Colonic mucosa (tissue), 4 donors: ENCODE data around the gene SLC35D3. TPM values are rescaled to one million over a fixed set of nuclear protein-coding genes. Genes with fewer than 3 reads are reported as not detected.
A peak's percentile ranks its signal among the peaks of the same experiment; 100 is the strongest.
"Not testable (repeated sequence)": the region's sequence is repeated elsewhere in the genome, so short reads cannot be mapped to it uniquely, and the experiment has no call there.

Source experiments
- DNase-seq: peaks from one replicate; pipeline ENCODE4 v3.0.0-alpha.2; 2020
- H3K27ac ChIP-seq: fragments of 200-600 bp; one replicate; pipeline ENCODE4 v1.8.0; 2021
- H3K27me3 ChIP-seq: fragments of 200-600 bp; one replicate; pipeline ENCODE4 v1.8.0; 2021
- H3K36me3 ChIP-seq: fragments of 200-600 bp; one replicate; pipeline ENCODE4 v1.8.0; 2021
- H3K4me1 ChIP-seq: fragments of 200-600 bp; one replicate; pipeline ENCODE4 v1.8.0; 2021; ENCODE audit warnings: mild to moderate bottlenecking
- H3K4me3 ChIP-seq: fragments of 200-600 bp; one replicate; pipeline ENCODE4 v1.8.0; 2021
- H3K9ac ChIP-seq, 2 donors: one replicate each; pipeline ENCODE4 v1.7.0; 2013; ENCODE audit warnings: control low read depth in 2 of 2, low read depth in 2 of 2, low read length in 2 of 2
- H3K9me3 ChIP-seq: fragments of 200-600 bp; one replicate; pipeline ENCODE4 v1.8.0; 2021
- intact Hi-C: fragments of 100-400 bp; cut with DNase I; formaldehyde crosslinking; loops from one replicate; pipeline ENCODE4 v1.14.1; 2022
- total RNA-seq, 2 donors: library from RNA; stranded (reverse); fragmentation: NEBNext Ultra II Directional in 1 of 2; extraction: Animal tissue kit (Norgen Biotek cat#: 25700) in 1 of 2; gene quantifications; one replicate each; pipeline ENCODE4 v1.2.1, GENCODE V29; 2021
- TF ChIP-seq, protein P1 (sequence below): fragments of 200-600 bp; IDR thresholded peaks from one replicate; pipeline ENCODE4 v1.8.0; 2022; ENCODE audit warnings: antibody characterized with exemption, mild to moderate bottlenecking
- donor health status: healthy.
- donor health status: DM: no; HTN: no; CAD: no.
- donor health status: DM: no; HTN: no; CAD: no.

Gene SLC35D3, protein sequence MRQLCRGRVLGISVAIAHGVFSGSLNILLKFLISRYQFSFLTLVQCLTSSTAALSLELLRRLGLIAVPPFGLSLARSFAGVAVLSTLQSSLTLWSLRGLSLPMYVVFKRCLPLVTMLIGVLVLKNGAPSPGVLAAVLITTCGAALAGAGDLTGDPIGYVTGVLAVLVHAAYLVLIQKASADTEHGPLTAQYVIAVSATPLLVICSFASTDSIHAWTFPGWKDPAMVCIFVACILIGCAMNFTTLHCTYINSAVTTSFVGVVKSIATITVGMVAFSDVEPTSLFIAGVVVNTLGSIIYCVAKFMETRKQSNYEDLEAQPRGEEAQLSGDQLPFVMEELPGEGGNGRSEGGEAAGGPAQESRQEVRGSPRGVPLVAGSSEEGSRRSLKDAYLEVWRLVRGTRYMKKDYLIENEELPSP
- total RNA-seq, result under 1 TPM; 0.15 to 0.32 TPM

DNA sequence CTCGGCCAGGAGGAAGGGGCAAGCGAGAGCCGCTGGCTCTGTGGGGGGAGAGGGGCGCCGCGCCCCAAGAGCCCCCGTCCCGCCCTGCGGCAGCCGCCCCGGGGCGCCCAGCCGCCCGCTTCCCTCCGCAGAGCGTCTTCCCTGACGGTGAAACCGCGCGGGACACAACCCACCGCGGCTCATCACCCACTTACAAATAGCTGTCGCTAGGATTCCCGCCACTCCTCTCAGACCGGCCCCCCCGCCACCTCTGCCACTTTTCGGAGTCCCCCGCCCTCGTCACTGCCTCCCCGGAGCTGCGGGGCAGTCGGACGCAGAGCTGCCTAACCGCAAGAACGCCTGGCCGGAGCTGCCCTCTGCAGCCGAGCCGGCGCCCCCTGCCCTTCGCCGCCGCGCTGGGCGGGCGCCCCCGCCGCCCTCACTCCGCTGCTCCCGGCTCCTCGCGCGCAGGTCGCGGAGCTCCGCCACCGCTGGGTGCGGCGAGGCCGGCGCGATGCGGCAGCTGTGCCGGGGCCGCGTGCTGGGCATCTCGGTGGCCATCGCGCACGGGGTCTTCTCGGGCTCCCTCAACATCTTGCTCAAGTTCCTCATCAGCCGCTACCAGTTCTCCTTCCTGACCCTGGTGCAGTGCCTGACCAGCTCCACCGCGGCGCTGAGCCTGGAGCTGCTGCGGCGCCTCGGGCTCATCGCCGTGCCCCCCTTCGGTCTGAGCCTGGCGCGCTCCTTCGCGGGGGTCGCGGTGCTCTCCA, at the start of gene SLC35D3:
Gene SLC35D3 (plus strand): TSS at position 366 of the 749 bp plus-strand sequence. CDS start 128 bp downstream, at position 494.
- TF ChIP-seq, protein P1, sequence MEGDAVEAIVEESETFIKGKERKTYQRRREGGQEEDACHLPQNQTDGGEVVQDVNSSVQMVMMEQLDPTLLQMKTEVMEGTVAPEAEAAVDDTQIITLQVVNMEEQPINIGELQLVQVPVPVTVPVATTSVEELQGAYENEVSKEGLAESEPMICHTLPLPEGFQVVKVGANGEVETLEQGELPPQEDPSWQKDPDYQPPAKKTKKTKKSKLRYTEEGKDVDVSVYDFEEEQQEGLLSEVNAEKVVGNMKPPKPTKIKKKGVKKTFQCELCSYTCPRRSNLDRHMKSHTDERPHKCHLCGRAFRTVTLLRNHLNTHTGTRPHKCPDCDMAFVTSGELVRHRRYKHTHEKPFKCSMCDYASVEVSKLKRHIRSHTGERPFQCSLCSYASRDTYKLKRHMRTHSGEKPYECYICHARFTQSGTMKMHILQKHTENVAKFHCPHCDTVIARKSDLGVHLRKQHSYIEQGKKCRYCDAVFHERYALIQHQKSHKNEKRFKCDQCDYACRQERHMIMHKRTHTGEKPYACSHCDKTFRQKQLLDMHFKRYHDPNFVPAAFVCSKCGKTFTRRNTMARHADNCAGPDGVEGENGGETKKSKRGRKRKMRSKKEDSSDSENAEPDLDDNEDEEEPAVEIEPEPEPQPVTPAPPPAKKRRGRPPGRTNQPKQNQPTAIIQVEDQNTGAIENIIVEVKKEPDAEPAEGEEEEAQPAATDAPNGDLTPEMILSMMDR, result no peak
- Histone ChIP-seq H3K36me3 (no peaks in the 10 kb centered on the region), H3K4me1 (peaks cover 9% of the 10 kb centered on the region), H3K4me3 (peak within 1 kb of the TSS; percentile 54), H3K27me3 (peaks cover 32% of the 10 kb centered on the region), H3K9ac (peak within 1 kb of the TSS; percentile 26 to 34), H3K9me3 (no peaks in the 10 kb centered on the region), H3K27ac (no peak within 1 kb of the TSS)
- intact Hi-C loops, result no loop called here
- no peak for DNase-seq

DNA sequence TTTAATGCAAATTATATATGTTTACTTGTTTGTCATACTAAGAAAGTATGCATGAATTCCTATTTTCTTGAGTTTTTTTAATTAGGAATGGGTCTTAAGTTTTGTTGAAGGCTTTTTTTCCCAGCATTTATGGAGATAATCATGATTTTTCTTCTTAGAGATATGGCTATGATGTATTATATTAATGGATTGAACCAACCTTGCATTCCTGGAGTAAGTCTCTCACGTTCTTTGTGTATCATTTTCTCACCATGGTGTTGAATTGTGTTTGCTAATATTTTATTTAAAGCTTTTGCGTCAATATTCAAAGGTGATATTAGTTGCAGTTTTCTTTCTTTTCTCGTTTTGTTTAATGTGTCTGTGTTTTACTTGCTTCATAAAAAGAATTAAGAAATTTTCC, 48.4 kb upstream of the SLC35D3 start:
- Histone ChIP-seq H3K4me3 (no peak overlapping the region), H3K36me3 (no peaks in the 10 kb centered on the region), H3K9ac (no peak overlapping the region), H3K4me1 (no peaks in the 10 kb centered on the region), H3K27ac (no peak overlapping the region), H3K9me3 (no peaks in the 10 kb centered on the region), H3K27me3 (no peaks in the 10 kb centered on the region)
- intact Hi-C loops, result no loop called here
- TF ChIP-seq, protein P1, result no peak
- no peak for DNase-seq

DNA sequence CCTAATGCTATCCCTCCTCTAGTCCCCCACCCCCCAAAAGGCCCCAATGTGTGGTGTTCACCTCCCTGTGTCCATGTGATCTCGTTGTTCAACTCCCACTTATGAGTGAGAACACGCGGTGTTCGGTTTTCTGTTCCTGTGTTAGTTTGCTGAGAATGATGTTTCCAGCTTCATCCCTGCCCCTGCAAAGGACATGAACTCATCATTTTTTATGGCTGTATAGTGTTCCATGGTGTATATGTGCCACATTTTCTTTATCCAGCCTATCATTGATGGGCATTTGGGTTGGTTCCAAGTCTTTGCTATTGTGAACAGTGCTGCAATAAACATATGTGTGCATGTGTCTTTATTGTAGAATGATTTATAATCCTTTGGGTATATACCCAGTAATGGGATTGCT, 45.6 kb upstream of the SLC35D3 start:
- H3K4me1 ChIP-seq, H3K36me3 ChIP-seq, intact Hi-C loops: not testable (repeated sequence)

DNA sequence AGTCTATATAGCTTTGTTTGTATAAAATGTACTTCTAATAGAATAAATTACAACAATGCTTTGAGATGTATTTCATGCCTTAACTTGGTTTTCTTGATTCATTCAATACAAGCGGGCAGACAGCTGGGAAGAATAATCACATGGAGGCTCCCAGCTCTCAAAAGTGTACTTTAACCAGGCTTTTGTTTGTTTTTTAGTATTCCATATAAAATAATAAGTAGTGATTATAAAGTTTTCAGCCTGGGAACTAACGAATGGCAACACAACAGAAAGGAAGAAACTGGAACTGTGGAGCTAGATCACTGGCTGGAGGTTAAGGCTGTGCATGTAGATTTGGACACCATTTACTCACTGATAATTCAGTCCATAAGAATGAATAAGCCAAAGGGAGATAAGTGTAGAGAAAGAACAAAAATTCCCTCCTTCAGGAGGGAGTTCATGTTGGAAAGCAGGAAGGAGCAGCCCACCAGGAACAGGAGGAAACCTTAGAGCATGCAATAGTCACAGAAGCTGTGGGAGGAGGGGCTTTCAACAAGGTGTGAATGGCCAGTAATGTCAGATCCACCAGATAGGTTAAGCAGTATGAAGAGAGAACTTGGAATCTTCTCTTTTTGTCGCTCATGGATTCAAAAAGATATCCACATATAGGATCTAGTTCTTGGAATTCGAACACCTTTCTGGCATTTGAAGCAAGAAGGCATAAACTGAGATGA, 41.2 kb upstream of the SLC35D3 start:
- no peaks in the 10 kb centered on the region for H3K9me3 ChIP-seq
- no peak overlapping the region for H3K9ac ChIP-seq
- H3K4me1 ChIP-seq, result no peaks in the 10 kb centered on the region
- no peak overlapping the region for H3K4me3 ChIP-seq
- TF ChIP-seq, protein P1, result no peak
- H3K27ac ChIP-seq, result no peak overlapping the region
- intact Hi-C loops, result no loop called here
- no peaks in the 10 kb centered on the region for H3K36me3 ChIP-seq
- H3K27me3 ChIP-seq, result no peaks in the 10 kb centered on the region
- no peak for DNase-seq

More for the DNA sequence above, 45.6 kb upstream of the SLC35D3 start:
- H3K9me3 ChIP-seq, H3K27ac ChIP-seq, H3K4me3 ChIP-seq, H3K27me3 ChIP-seq, DNase-seq, H3K9ac ChIP-seq: not testable (repeated sequence)

DNA sequence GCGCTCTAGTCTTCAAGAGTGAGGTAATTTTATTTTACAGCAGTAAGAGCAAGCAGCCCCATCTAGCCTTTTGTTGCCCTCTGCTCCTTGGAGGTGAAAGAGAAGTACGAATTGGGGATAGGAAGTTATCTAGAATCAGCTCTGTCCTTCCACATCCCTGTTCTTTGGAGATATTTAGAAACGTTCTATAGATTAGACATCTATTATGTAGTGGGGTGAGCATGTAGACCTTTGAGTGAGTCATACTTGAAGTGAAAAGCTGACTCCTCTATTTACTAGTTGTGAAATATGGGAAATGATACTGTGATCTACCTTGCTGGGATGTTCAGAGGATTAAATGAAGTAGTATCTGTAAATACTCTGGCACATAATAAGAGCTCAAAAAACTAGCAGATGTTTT, 36.0 kb upstream of the SLC35D3 start:
- Histone ChIP-seq H3K9ac (no peak overlapping the region), H3K9me3 (no peaks in the 10 kb centered on the region), H3K27ac (no peak overlapping the region), H3K4me3 (no peak overlapping the region), H3K4me1 (no peaks in the 10 kb centered on the region), H3K36me3 (no peaks in the 10 kb centered on the region), H3K27me3 (no peaks in the 10 kb centered on the region)
- intact Hi-C loops, result no loop called here
- DNase-seq, result no peak
- TF ChIP-seq, protein P1, result no peak
